ENCODE measurements around the gene RCN2.

- TF ChIP-seq POLR2A (IDR thresholded peaks at IDR 0.05) (no peak), CTCF (IDR thresholded peaks at IDR 0.05) (no peak)
Observed at GRCh38 chr15:76976572-76977270, 45.2 kb downstream of the RCN2 start.

Data from esophagus squamous epithelium (tissue), 4 donors.